Measurements from ENCODE around the gene MMP24.

DNA sequence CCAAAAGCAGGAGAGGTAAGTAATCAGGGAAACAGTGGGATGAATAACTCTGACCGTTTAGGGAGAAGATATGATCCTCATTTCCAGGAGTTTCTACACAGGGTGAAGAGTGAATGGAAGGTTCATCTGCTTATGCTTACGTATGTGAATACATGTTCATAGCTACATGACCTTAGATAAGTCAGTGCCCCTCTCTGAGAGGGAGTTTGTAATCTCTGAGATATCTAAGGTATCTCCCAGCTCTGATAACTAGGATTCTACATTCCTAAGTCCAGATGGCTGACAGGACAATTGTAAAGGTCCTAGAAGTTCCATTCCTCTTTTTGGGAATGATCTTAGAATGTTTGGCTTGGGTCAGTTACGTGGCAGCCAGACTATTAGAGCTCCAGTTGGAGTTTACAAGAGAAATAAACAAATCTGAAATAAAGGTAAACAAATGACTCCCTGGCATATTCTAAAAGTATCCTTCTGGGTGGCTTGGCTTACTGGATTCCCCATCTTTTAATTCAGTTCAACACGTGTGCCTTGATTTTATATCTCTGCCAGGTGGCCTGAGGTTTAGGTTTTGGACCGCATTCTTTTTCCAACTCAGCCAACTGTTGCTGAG, 38.8 kb upstream of the MMP24 start:
- no peak for TF ChIP-seq POLR2AphosphoS5 (IDR thresholded peaks at IDR 0.05; ENCODE audit: borderline replicate concordance, low read depth, low read length)
- TF ChIP-seq EZH2 (IDR thresholded peaks at IDR 0.05), result no peak
